ENCODE data around the gene SERPINA7.

GRCh38 chrX:106022238-106022637 lies 16.3 kb downstream of the SERPINA7 start:
- TF ChIP-seq CTCF (IDR thresholded peaks at IDR 0.05; ENCODE audit: low read length): no peak
- TF ChIP-seq EZH2phosphoT487 (IDR thresholded peaks at IDR 0.05; ENCODE audit: low read length): no peak
